GM18951 (cell line): Measurements from ENCODE around the gene ZFAND3.

Experiments
- POLR2A ChIP-seq: IDR thresholded peaks from 4 replicates; pipeline ENCODE4 v1.6.1; 2011; ENCODE audit warnings: mild to moderate bottlenecking; ENCODE audit not compliant: insufficient read length, insufficient read depth; ENCODE audit errors: extremely low read depth
- in situ Hi-C: fragments of 300-500 bp; cut with MboI; formaldehyde crosslinking; loops from one replicate; pipeline ENCODE4 v1.12.0; 2022; ENCODE audit warnings: low sequenced_read_pairs, mixed read lengths, inconsistent platforms; ENCODE audit not compliant: unreplicated experiment

The ZFAND3 gene

DNA sequence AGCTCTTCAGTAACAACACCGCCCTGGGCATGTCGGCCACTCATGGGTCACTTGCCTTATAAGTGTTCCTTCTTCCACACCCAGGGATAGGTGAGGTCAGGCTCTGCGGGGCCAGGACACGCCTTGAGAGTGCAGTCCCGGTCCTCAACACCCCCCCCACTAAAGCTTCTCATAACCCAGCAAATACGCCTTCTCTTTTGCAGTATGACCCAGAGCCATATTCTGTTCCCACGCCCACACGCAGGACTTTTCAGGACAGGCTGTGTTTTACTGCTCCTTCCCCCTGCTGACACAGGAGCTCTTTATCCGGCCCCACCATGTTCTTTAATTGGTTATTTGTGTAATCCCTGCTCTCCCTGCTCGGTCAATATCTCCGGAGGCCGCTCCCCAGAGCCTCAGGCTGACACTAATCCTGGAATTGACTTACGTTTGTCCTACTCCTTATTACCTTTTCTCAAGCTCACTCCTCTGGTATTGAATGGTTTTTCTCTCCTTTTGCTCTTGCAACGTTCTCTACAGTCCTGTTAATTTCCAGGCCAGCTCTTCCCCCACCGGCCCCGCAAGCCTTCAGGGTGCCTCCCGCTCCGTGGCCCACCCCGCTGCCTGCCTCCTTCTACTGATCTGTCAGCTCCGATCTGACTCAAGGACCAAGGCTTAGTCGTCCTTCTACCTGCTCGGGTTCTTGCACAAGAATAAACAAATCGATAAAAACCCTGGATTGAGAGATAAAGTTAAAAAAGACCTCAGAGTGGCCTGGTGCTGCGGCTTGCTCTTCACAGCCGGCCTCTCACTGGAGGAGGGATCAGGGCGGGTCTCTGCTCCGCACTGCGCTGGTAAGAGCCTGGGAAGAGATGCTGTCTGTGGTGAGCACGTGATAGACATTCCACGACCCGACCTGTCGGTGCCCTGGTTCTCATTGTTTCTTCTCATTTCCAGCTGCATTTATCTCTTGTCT lies 357.5 kb downstream of the ZFAND3 start:
- in situ Hi-C loops: no loop called here
- no peak for TF ChIP-seq POLR2A

DNA sequence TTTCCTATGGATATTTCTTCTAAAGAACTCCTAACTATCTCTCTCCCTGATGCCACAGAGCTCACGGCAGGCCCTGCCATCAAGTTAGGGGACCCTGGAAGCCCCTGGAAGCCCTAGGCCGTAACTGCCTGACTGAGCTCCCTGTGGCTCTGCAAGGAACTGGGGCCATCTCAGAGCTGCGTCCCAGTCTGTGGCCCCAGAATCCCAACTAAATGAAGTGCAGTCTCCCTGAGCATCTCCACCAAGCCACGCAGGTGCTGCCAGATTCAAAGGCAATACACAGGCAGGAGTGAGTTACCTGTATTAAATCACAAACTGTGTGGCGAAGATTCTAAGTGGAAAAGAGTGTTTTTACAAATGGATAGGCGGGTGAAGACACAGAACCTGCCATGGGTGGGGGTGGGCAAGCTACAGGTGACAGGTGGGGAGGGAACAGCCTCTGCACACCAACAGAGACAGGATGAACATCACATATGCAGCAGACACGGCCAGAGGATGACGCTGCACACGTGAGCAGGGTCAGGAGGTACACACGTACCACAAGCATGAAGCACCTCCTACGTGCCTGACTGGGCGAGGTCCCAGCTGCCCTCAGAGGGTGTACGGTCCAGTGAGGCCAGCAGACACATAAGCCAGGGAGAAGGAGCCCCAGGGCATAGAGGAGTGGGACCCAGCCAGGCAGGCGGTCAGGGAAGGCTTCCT lies 358.5 kb downstream of the ZFAND3 start:
- no peak for TF ChIP-seq POLR2A
- in situ Hi-C loops: no loop called here

DNA sequence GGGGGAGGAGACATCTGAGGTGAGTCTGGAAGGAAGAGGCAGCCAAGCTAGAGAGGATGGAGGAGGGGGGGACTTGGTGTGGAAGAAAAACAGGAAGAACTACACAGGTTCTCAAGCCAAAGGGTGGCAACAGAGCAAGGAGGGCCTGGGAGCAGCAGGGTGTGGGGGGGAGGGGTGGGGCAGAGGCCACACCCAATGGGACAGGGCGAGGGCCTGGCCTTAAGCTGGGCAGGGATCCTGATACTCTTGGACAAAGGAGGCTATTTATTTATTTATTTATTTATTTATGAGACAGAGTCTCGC lies 359.0 kb downstream of the ZFAND3 start:
- in situ Hi-C loops: no loop called here
- no peak for TF ChIP-seq POLR2A

GRCh38 chr6:38179300-38179699 lies 359.8 kb downstream of the ZFAND3 start:
- in situ Hi-C loops: no loop called here

GRCh38 chr6:38179794-38180430 lies 360.4 kb downstream of the ZFAND3 start:
- in situ Hi-C loops: no loop called here
- TF ChIP-seq POLR2A: no peak

More at GRCh38 chr6:38179300-38179699, 359.8 kb downstream of the ZFAND3 start:
- no peak for TF ChIP-seq POLR2A

- TF ChIP-seq POLR2A: no peak
- in situ Hi-C loops: no loop called here
Measured at GRCh38 chr6:38180586-38180985, 361.1 kb downstream of the ZFAND3 start.

DNA sequence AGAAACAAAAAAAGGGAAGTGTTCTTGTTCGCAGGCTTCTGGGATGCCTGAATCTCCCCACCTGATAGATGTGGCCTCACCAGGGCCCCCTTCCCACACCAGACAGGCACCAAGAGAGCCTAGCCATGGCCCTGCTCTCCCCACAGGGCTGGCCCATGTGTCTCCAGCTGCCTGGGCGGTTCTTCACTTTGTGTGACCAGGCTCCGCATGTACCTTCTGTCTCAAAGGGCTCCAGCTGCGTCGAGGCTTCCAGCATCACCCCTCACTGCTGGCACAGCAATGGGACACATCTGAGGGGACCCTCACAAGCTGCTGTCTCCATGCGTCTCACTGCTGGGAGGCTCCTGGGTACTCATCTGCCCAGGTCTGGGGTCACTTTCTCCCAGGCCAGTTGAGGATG lies 362.9 kb downstream of the ZFAND3 start:
- in situ Hi-C loops: no loop called here
- TF ChIP-seq POLR2A: no peak

DNA sequence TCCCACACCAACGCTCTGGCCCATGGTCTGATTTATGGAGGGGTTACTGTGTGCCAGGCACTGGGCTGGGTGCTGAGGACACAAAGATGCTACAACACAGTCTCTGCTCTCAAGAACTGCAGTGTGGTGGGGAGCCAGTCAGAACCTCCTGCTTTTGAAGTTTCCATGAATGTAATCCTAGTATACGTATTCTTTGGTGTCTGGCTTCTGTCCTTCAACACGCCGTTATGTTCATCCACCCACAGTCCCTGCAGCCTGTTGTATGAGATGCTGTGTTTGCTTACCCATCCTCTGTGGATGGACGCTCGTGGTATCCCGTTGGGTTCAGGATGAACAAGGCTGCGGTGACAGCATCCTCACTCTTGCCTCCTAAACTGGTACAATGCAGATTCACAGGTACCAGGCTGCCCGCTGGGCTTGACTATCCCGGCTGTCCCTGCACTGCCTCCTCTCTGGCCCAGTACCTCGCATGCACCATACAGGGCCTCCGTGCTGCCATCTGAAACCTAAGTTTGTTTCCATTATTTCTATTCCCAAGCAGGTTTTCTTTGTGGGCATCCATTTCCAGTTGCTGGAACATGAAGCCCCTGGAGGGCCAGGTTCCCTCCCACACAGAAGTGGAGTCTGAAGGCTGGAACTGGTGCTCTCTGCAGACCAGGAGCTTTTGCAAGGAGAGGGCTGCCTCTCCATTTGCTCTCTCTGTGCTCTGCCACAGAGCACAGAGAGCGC lies 364.5 kb downstream of the ZFAND3 start:
- in situ Hi-C loops: no loop called here
- no peak for TF ChIP-seq POLR2A

DNA sequence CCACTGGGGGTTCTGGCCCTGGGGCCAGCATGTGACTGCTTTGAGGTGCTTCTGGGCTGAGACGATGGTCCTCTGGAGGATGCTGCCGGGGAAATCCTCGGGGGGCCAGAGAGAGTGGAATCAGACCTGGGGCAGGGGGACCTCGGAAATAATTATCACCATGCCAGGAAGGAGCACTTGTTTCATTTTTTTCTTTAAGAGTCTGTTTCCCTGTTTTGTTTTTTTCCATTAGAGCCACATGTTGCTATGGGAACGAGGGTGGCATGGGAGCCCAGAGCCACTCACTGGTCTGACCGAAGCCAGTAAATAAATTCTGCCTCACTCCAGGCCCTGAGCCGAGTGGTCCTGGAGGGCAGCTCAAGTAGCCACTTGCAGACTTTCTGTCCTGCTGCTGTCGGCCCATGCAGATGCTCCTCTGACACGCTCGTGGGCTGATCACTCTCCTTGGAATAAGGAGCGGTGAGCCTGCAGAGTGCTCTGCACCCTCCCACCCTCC lies 365.1 kb downstream of the ZFAND3 start:
- TF ChIP-seq POLR2A: no peak
- in situ Hi-C loops: no loop called here

DNA sequence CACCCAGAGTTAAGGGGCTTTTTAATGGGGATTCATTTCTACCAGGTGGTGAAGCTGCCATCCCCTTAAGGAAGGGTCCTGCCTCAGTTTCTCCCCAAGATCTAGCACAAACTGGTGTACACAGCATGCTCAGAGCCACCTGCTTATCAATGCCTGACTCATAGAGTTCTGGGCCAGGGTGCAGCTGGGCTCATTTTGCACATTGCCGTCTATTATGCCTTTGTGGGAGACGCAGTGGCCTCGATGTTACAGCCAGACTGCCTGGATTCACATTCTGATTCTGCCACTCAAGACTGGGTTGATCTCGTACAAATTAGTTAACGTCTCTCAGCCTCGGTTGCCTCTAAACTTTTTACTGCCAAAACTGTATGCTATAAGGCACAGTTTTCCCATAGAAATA lies 365.7 kb downstream of the ZFAND3 start:
- in situ Hi-C loops: no loop called here
- no peak for TF ChIP-seq POLR2A

GRCh38 chr6:38185752-38186151 lies 366.2 kb downstream of the ZFAND3 start:
- in situ Hi-C loops: no loop called here
- TF ChIP-seq POLR2A: no peak

- in situ Hi-C loops: no loop called here
Measured at GRCh38 chr6:38187325-38187724, 367.8 kb downstream of the ZFAND3 start.

More at GRCh38 chr6:38187325-38187724, 367.8 kb downstream of the ZFAND3 start:
- no peak for TF ChIP-seq POLR2A
